A673 (cell line): ENCODE measurements around the gene P4HA2. TPM values are rescaled to one million over a fixed set of nuclear protein-coding genes. Genes with fewer than 3 reads are reported as not detected.

ENCODE experiments used
- BruUV-seq: library from RNA; stranded (reverse); fragments of 400-500 nt; replicated peaks from 2 replicates; lab custom pipeline; 2021; lab: Mats Ljungman, UMichigan
- CTCF ChIA-PET: fragments of 300-600 bp; sonication (Branson Sonifier 250); formaldehyde crosslinking; loops from one replicate; lab custom pipeline; 2022; ENCODE audit warnings: antibody characterized with exemption; lab: Charles Lee
- POLR2A ChIA-PET: fragments of 300-600 bp; sonication (Branson Sonifier 250); formaldehyde crosslinking; loops from one replicate; lab custom pipeline; 2022; ENCODE audit warnings: antibody characterized with exemption; ENCODE audit not compliant: low non-redundant PET; lab: Charles Lee
- DNase-seq: peaks from one replicate; pipeline ENCODE4 v3.0.0-alpha.2; 2015; ENCODE audit warnings: low spot score
- H3K27ac ChIP-seq: fragments of 200-600 bp; sonication (generic); 2 replicates; pipeline ENCODE4 v1.5.1; 2016; ENCODE audit warnings: mixed run types, low read depth, mild to moderate bottlenecking, mixed read lengths, antibody characterized with exemption, low read length; ENCODE audit not compliant: poor library complexity, severe bottlenecking
- H3K27me3 ChIP-seq: fragments of 200-600 bp; sonication (generic); replicated peaks from 2 replicates; pipeline ENCODE4 v1.6.1; 2017; ENCODE audit warnings: mixed run types, low read depth, mild to moderate bottlenecking, mixed read lengths, antibody characterized with exemption, low read length; ENCODE audit not compliant: insufficient read depth, poor library complexity
- H3K36me3 ChIP-seq: fragments of 200-600 bp; sonication (generic); 2 replicates; pipeline ENCODE4 v1.6.1; 2016; ENCODE audit warnings: mixed run types, mild to moderate bottlenecking, mixed read lengths, antibody characterized with exemption, low read length; ENCODE audit not compliant: insufficient read depth, poor library complexity, severe bottlenecking
- H3K4me1 ChIP-seq: fragments of 200-600 bp; sonication (generic); 2 replicates; pipeline ENCODE4 v1.6.1; 2017; ENCODE audit warnings: mixed run types, mild to moderate bottlenecking, mixed read lengths, antibody characterized with exemption, low read length; ENCODE audit not compliant: insufficient read depth, poor library complexity, severe bottlenecking
- H3K4me3 ChIP-seq: fragments of 200-600 bp; sonication (generic); 2 replicates; pipeline ENCODE4 v1.5.1; 2016; ENCODE audit warnings: low read depth, mixed run types, mild to moderate bottlenecking, mixed read lengths, low read length; ENCODE audit not compliant: poor library complexity, severe bottlenecking
- H3K9me3 ChIP-seq: fragments of 200-600 bp; sonication (generic); 2 replicates; pipeline ENCODE4 v1.6.1; 2016; ENCODE audit warnings: mixed run types, low read depth, mild to moderate bottlenecking, mixed read lengths, antibody characterized with exemption, low read length; ENCODE audit not compliant: poor library complexity, severe bottlenecking
- EZH2 ChIP-seq: fragments of 200-600 bp; sonication (generic); IDR thresholded peaks from 2 replicates; pipeline ENCODE4 v1.6.1; 2017; ENCODE audit warnings: borderline replicate concordance, low read depth, mild to moderate bottlenecking, mixed read lengths, antibody characterized with exemption, low read length; ENCODE audit not compliant: poor library complexity, severe bottlenecking
- intact Hi-C: fragments of 100-400 bp; cut with micrococcal nuclease; formaldehyde crosslinking; loops from one replicate; pipeline ENCODE4 v1.10.0; 2022; ENCODE audit not compliant: unreplicated experiment
- total RNA-seq: library from RNA; stranded (reverse); gene quantifications from 2 replicates; pipeline ENCODE4 v1.2.3, GENCODE V29; 2021
- TF ChIP-seq, protein P1 (sequence below): fragments of 300-800, 200-600 bp; sonication (generic); conservative IDR thresholded peaks from 2 replicates; pipeline ENCODE4 v1.5.1; 2017; ENCODE audit warnings: low read depth, mild to moderate bottlenecking, antibody characterized with exemption, low read length, moderate library complexity, mixed read lengths

P4HA2 gene
- total RNA-seq, 1 experiment from 2014 or later: 2.8 TPM

DNA sequence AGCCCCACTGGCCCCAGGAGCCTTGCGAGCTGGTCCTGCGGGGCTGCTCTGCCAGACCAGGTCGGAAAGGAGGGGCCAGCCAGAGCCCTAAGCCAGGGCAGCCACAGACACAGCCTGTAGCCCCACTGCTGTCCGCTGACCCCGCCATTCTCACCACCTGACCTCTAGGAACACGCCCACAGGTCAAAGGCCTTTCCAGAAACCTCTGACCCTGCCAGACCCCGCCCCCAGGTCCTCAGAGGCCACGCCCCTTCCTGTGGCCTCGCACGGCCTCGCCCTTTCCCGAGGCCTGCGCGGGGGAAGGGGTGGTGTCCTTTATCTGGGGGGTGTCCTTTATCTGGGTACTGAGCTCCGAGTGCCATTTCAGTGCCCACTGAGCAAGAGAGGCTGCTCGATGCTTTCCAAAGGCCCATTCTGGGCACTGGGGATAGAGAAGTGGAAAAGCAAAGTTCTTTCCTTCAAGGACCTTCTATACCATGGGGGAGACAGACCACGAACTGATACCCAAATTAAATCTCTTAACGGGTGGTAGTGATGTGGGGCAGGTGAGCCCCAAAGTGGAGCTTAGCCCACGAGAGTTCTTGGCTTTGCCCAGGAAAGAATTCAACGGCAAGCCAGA, 46.5 kb downstream of the P4HA2 start:
- intact Hi-C loops: loop anchor here (10.0 kb wide), 1 partner anchor 314 kb away; the partner anchor contains the start of gene IRF1
- Histone ChIP-seq H3K4me1 (peaks cover 6% of the 10 kb centered on the region), H3K4me3 (no peak overlapping the region), H3K27me3 (no peaks in the 10 kb centered on the region), H3K36me3 (no peaks in the 10 kb centered on the region), H3K9me3 (no peaks in the 10 kb centered on the region), H3K27ac (no peak overlapping the region)
- TF ChIP-seq, protein P1, sequence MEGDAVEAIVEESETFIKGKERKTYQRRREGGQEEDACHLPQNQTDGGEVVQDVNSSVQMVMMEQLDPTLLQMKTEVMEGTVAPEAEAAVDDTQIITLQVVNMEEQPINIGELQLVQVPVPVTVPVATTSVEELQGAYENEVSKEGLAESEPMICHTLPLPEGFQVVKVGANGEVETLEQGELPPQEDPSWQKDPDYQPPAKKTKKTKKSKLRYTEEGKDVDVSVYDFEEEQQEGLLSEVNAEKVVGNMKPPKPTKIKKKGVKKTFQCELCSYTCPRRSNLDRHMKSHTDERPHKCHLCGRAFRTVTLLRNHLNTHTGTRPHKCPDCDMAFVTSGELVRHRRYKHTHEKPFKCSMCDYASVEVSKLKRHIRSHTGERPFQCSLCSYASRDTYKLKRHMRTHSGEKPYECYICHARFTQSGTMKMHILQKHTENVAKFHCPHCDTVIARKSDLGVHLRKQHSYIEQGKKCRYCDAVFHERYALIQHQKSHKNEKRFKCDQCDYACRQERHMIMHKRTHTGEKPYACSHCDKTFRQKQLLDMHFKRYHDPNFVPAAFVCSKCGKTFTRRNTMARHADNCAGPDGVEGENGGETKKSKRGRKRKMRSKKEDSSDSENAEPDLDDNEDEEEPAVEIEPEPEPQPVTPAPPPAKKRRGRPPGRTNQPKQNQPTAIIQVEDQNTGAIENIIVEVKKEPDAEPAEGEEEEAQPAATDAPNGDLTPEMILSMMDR: no peak
- TF ChIP-seq EZH2: no peak
- CTCF ChIA-PET: no interaction called here
- no peak for DNase-seq
- BruUV-seq: no TSS peak
- POLR2A ChIA-PET: no interaction called here

DNA sequence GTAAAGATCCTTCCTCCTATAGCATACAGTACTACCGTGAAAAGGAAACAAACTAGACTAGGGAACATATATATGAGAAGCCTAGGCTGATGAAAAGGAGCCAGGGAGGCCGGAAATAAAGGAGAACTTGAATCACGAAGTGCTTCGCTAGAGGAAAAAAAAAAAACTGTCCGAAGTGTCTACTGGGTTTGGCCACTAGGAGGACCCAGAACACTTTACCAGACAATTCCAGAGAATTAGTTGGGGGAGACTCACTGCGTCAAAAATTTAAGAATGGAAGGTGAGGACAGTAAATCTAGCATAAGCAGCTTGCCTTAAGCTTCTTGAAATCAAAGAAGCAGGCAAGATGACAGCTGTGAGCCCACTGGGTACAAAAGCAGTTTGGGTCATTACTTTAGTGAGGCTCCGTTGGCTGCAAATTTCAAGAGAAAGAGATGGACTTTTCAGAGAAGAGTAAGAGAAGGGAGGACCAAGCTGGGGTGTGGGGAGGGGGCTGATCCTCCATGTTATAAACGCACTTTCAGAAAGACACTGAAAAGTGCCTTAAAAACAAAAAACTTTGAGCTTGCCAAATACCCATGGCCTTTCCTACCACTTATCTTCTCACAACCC, 47.4 kb downstream of the P4HA2 start:
- Histone ChIP-seq H3K27me3 (no peaks in the 10 kb centered on the region), H3K4me3 (no peak overlapping the region), H3K27ac (no peak overlapping the region), H3K4me1 (peaks cover 6% of the 10 kb centered on the region), H3K36me3 (no peaks in the 10 kb centered on the region), H3K9me3 (no peaks in the 10 kb centered on the region)
- ChIA-PET POLR2A (no interaction called here), CTCF (no interaction called here)
- intact Hi-C loops: loop anchor here (10.0 kb wide), 1 partner anchor 315 kb away; the partner anchor contains the start of gene IRF1
- no TSS peak for BruUV-seq
- peak; percentile 68 for DNase-seq
- TF ChIP-seq EZH2: no peak
- TF ChIP-seq, protein P1: peak; percentile 81

DNA sequence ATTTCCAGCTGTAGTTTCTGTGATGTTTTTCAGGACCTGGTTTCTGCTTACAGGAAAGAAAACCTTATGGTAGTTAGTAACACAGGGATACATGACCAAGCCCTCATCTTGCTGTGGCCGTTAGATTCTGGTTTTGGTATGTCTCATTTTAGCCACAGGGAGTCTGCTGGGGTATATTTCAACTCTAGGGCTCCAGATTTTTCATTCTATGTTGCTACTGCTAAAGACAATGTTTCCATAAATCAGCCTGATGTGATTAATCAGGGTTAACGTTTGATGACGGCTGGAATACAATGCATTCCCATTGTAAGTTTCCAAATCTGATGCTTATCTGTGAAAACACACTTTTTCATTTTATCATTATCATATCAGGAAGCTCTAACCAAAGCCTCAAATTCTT, 48.2 kb downstream of the P4HA2 start:
- TF ChIP-seq, protein P1: no peak
- TF ChIP-seq EZH2: no peak
- H3K27ac ChIP-seq: no peak overlapping the region
- peaks cover 6% of the 10 kb centered on the region for H3K4me1 ChIP-seq
- H3K36me3 ChIP-seq: no peaks in the 10 kb centered on the region
- no peaks in the 10 kb centered on the region for H3K9me3 ChIP-seq
- BruUV-seq: no TSS peak
- no peaks in the 10 kb centered on the region for H3K27me3 ChIP-seq
- ChIA-PET CTCF (no interaction called here), POLR2A (no interaction called here)
- no peak overlapping the region for H3K4me3 ChIP-seq
- intact Hi-C loops: no loop called here
- no peak for DNase-seq
